HepG2 (cell line): ENCODE results near the gene UGT1A3.

Experiments used
- CEBPG ChIP-seq: IDR thresholded peaks from 2 replicates; pipeline ENCODE4 v1.6.1; 2016
- CREB1 ChIP-seq, 2 experiments: fragments of 450-650 bp in 1 of 2; IDR thresholded peaks; 2 replicates each; pipeline ENCODE4 v1.6.1; 2016 to 2017; ENCODE audit warnings: control low read depth in 1 of 2, mild to moderate bottlenecking in 1 of 2, missing compliant biosample characterization in 1 of 2, missing genetic modification characterization in 1 of 2
- EZH2 ChIP-seq: conservative IDR thresholded peaks from 2 replicates; pipeline ENCODE4 v1.6.1; 2012; ENCODE audit warnings: mild to moderate bottlenecking, low read depth, low read length, moderate library complexity
- GTF2F1 ChIP-seq: fragments of 150-350 bp; IDR thresholded peaks from 2 replicates; pipeline ENCODE4 v1.6.1; 2014; ENCODE audit warnings: low read length
- KLF6 ChIP-seq: IDR thresholded peaks from 2 replicates; pipeline ENCODE4 v1.8.0; 2016; ENCODE audit warnings: missing biosample characterization, missing genetic modification reagents
- MTF2 ChIP-seq: sonication (generic); formaldehyde crosslinking; IDR thresholded peaks from 2 replicates; pipeline ENCODE4 v1.5.0; 2020; ENCODE audit warnings: missing genetic modification reagents, borderline replicate concordance
- PITX1 ChIP-seq: sonication (generic); formaldehyde crosslinking; IDR thresholded peaks from 2 replicates; pipeline ENCODE4 v1.5.1; 2020; ENCODE audit warnings: mild to moderate bottlenecking, missing genetic modification reagents
- POLR2A ChIP-seq, 2 experiments: IDR thresholded peaks; 2 replicates each; pipeline ENCODE4 v1.6.1; 2011; ENCODE audit warnings: low read depth in 2 of 2, low read length in 2 of 2, mild to moderate bottlenecking in 1 of 2, moderate library complexity in 1 of 2; ENCODE audit not compliant: insufficient read depth in 1 of 2
- POLR2AphosphoS5 ChIP-seq: IDR thresholded peaks from 2 replicates; pipeline ENCODE4 v1.6.1; 2012; ENCODE audit warnings: low read depth, low read length
- SIN3B ChIP-seq: fragments of 150-350 bp; IDR thresholded peaks from 2 replicates; pipeline ENCODE4 v1.6.1; 2014; ENCODE audit warnings: low read length
- SNRNP70 ChIP-seq: fragments of 200-400 bp; formaldehyde crosslinking; IDR thresholded peaks from 2 replicates; pipeline ENCODE4 v1.6.1; 2017; ENCODE audit warnings: mild to moderate bottlenecking, low read depth, low read length, moderate library complexity
- SP1 ChIP-seq, 2 experiments: fragments of 450-650 bp in 1 of 2; sonication (generic) in 1 of 2; formaldehyde crosslinking in 1 of 2; IDR thresholded peaks; 2 replicates each; pipeline versions ENCODE4 v1.4.0 to v1.6.1; 2016 to 2020; ENCODE audit warnings: missing genetic modification reagents in 1 of 2
- SRSF4 ChIP-seq: fragments of 200-400 bp; formaldehyde crosslinking; IDR thresholded peaks from one replicate; pipeline ENCODE4 v1.6.1; 2018; ENCODE audit warnings: mild to moderate bottlenecking, low read depth, low read length, moderate library complexity; ENCODE audit not compliant: poor library complexity, severe bottlenecking
- TARDBP ChIP-seq: sonication (generic); formaldehyde crosslinking; IDR thresholded peaks from 2 replicates; pipeline ENCODE4 v1.8.0; 2022; ENCODE audit warnings: mild to moderate bottlenecking, missing genetic modification reagents

DNA sequence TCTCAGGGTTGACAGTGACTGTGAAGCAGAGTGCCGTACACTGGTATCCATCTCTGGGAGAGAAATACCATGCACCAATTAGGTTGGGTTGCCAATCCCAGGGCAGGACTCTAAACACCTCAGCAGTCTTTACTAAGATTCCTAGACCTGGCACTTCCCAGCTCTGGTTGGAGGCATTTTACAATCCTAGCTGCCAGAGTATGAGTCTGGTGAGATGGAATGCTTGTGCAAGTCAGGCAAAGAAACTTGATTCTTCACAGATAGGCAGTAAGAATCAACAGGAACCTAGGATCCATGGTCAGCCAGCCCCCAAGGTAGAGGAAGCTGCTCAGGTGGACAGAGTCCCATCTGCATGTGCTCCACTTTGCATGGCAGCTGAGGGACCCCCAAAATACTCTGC lies 22.1 kb upstream of the UGT1A3 start:
- TF ChIP-seq SP1 (IDR thresholded peaks at IDR 0.05) (no peak), SP1 (CRISPR knock-in tag; IDR thresholded peaks at IDR 0.05) (no peak), CREB1 (IDR thresholded peaks at IDR 0.05) (no peak), CREB1 (CRISPR knock-in tag; IDR thresholded peaks at IDR 0.05) (no peak), SIN3B (no peak), POLR2A (IDR thresholded peaks at IDR 0.05; ENCODE audit: insufficient read depth in 1 of 2, low read depth in 2 of 2, low read length in 2 of 2) (no peak), POLR2AphosphoS5 (no peak), CEBPG (CRISPR knock-in tag) (no peak), GTF2F1 (no peak), PITX1 (CRISPR knock-in tag) (no peak), SNRNP70 (no peak), EZH2 (no peak), KLF6 (CRISPR knock-in tag) (no peak), MTF2 (CRISPR knock-in tag) (no peak), SRSF4 (no peak), TARDBP (CRISPR knock-in tag) (no peak)
